Type B pancreatic cell (in vitro differentiated cells): ENCODE data around the gene SRD5A1. TPM values are rescaled to one million over a fixed set of nuclear protein-coding genes. Genes with fewer than 3 reads are reported as not detected.

Experiments
- DNase-seq: peaks from one replicate; pipeline ENCODE4 v3.0.0; 2021; ENCODE audit warnings: mixed read lengths; ENCODE audit not compliant: unreplicated experiment; ENCODE audit errors: extremely low spot score
- H3K27ac Mint-ChIP-seq: 2 replicates; pipeline ENCODE4 v1.8.0; 2021; ENCODE audit warnings: mild to moderate bottlenecking, mixed read lengths
- H3K27me3 Mint-ChIP-seq: 2 replicates; pipeline ENCODE4 v1.8.0; 2021; ENCODE audit warnings: mixed read lengths
- H3K36me3 Mint-ChIP-seq: 2 replicates; pipeline ENCODE4 v1.8.0; 2021; ENCODE audit warnings: mixed read lengths
- H3K4me1 Mint-ChIP-seq: one replicate; pipeline ENCODE4 v1.8.0; 2021; ENCODE audit warnings: mixed read lengths; ENCODE audit not compliant: unreplicated experiment
- H3K4me3 Mint-ChIP-seq: 2 replicates; pipeline ENCODE4 v1.8.0; 2021; ENCODE audit warnings: mild to moderate bottlenecking, mixed read lengths
- H3K9me3 Mint-ChIP-seq: 2 replicates; pipeline ENCODE4 v1.8.0; 2021; ENCODE audit warnings: mixed read lengths
- total RNA-seq: library from RNA; stranded (reverse); gene quantifications from 2 replicates; pipeline ENCODE4 v1.2.1, GENCODE V29; 2021; ENCODE audit warnings: low replicate concordance
- TF ChIP-seq, protein P1 (sequence below): fragments of 200-600 bp; sonication (generic); conservative IDR thresholded peaks from 2 replicates; pipeline ENCODE4 v1.5.0; 2021; ENCODE audit warnings: antibody characterized with exemption, mild to moderate bottlenecking

The SRD5A1 gene
- total RNA-seq, 1 donor from 2014 or later = 23.1 TPM

DNA sequence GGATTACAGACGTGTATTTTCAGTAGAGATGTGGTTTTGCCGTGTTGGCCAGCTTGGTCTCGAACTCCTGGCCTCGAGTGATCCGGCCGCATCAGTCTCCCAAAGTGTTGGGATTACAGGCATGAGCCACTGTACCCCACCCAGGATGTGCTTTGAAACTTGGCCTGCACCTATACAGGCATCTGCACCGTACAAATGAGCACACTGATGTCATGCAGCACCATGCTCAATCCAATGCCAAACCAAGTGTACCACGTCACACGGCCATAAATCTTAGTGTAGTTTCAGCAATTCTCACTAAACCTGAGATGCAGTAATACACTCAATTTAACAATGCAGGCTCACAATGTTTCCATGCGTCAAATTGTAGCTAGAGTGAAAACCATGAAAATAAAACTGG is 6.7 kb upstream of the SRD5A1 start:
- Mint-ChIP-seq H3K36me3 (peaks cover 49% of the 10 kb centered on the region), H3K9me3 (no peaks in the 10 kb centered on the region), H3K27me3 (no peaks in the 10 kb centered on the region), H3K4me1 (peaks cover 9% of the 10 kb centered on the region), H3K27ac (no peak overlapping the region), H3K4me3 (no peak overlapping the region)
- TF ChIP-seq, protein P1, sequence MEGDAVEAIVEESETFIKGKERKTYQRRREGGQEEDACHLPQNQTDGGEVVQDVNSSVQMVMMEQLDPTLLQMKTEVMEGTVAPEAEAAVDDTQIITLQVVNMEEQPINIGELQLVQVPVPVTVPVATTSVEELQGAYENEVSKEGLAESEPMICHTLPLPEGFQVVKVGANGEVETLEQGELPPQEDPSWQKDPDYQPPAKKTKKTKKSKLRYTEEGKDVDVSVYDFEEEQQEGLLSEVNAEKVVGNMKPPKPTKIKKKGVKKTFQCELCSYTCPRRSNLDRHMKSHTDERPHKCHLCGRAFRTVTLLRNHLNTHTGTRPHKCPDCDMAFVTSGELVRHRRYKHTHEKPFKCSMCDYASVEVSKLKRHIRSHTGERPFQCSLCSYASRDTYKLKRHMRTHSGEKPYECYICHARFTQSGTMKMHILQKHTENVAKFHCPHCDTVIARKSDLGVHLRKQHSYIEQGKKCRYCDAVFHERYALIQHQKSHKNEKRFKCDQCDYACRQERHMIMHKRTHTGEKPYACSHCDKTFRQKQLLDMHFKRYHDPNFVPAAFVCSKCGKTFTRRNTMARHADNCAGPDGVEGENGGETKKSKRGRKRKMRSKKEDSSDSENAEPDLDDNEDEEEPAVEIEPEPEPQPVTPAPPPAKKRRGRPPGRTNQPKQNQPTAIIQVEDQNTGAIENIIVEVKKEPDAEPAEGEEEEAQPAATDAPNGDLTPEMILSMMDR = no peak
- DNase-seq = no peak

DNA sequence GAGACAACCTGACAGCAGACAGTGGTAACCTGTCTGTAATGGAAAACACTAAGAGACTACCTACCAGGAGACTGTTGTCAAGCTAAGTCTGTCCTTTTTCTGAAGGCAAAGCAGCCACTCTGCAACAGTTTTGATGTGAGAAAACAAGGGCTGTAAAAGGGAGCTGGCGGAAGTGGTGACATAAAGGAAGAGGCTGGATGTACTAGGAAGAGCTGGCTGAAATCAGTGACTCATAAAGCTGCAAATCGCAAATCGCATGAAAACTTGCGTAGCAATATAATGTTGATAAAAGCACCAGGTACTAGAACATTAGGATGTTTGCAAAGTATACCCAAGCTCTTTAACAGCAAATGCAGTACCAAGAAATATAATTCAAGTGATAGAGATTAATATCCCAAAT is 1.8 kb upstream of the SRD5A1 start:
- H3K4me3 Mint-ChIP-seq = peak overlapping the region; percentile 100
- TF ChIP-seq, protein P1 = no peak
- no peaks in the 10 kb centered on the region for H3K27me3 Mint-ChIP-seq
- H3K36me3 Mint-ChIP-seq = peaks cover 26% of the 10 kb centered on the region
- peak overlapping the region; percentile 96 for H3K27ac Mint-ChIP-seq
- peaks cover 21% of the 10 kb centered on the region for H3K4me1 Mint-ChIP-seq
- no peak for DNase-seq
- no peaks in the 10 kb centered on the region for H3K9me3 Mint-ChIP-seq

DNA sequence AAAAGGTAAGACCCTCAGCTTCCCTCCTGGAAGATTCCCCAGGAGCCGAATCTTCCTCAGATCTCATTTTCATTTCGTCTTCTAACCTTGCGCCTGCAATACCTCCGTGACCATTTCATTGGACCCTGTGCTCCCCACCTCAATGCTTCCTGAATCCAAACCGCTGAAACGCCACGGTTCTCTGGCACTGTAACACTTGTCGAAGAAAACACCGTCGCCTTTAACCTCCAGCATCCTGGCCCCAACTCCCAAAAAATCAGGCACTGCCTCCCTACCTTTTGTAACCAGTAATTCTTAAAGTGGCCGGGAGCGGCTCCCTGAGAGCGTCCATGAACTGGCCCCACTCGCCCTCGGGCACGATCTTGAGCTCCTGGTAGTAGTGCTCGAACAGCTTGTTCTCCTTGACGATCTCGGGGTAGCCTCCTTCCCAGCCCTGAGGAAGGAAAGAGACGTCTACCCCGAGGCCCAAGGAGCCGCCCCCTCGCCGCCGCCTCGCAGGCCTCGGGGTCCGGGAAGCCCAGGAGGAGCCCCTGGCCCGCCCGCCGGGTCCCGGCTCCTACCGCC is 834 bp upstream of the SRD5A1 start:
- H3K9me3 Mint-ChIP-seq = no peaks in the 10 kb centered on the region
- peak; percentile 72 for DNase-seq
- peaks cover 28% of the 10 kb centered on the region for H3K4me1 Mint-ChIP-seq
- peak overlapping the region; percentile 96 for H3K27ac Mint-ChIP-seq
- no peaks in the 10 kb centered on the region for H3K27me3 Mint-ChIP-seq
- peaks cover 28% of the 10 kb centered on the region for H3K36me3 Mint-ChIP-seq
- TF ChIP-seq, protein P1 = peak; percentile 31
- peak overlapping the region; percentile 100 for H3K4me3 Mint-ChIP-seq

DNA sequence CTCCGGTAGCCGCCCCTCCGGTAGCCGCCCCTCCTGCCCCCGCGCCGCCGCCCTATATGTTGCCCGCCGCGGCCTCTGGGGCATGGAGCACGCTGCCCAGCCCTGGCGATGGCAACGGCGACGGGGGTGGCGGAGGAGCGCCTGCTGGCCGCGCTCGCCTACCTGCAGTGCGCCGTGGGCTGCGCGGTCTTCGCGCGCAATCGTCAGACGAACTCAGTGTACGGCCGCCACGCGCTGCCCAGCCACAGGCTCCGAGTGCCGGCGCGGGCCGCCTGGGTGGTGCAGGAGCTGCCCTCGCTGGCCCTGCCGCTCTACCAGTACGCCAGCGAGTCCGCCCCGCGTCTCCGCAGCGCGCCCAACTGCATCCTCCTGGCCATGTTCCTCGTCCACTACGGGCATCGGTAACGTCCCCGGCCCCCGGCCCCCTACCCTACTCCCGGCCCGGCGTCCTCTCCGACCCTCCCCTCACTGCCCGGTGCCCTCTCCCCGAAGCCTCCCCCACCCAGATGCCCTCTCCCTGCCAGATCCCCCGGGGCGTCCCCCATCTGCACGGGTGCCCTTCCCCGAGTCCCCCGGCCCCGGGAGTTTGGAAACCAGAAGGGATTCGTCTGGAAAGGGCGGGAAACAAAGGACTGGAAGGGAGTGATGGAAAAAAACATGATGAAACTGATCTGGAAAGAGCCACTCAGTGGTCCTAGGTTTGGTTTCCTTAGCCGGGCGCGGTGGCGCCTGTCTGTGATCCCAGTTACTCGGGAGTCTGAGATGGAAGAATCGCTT is 417 bp downstream of the SRD5A1 start:
- no peaks in the 10 kb centered on the region for H3K27me3 Mint-ChIP-seq
- peaks cover 28% of the 10 kb centered on the region for H3K36me3 Mint-ChIP-seq
- peak overlapping the region; percentile 100 for H3K4me3 Mint-ChIP-seq
- TF ChIP-seq, protein P1 = peak; percentile 27
- peak; percentile 76 for DNase-seq
- H3K4me1 Mint-ChIP-seq = peaks cover 29% of the 10 kb centered on the region
- peak overlapping the region; percentile 72 for H3K27ac Mint-ChIP-seq
- H3K9me3 Mint-ChIP-seq = no peaks in the 10 kb centered on the region

DNA sequence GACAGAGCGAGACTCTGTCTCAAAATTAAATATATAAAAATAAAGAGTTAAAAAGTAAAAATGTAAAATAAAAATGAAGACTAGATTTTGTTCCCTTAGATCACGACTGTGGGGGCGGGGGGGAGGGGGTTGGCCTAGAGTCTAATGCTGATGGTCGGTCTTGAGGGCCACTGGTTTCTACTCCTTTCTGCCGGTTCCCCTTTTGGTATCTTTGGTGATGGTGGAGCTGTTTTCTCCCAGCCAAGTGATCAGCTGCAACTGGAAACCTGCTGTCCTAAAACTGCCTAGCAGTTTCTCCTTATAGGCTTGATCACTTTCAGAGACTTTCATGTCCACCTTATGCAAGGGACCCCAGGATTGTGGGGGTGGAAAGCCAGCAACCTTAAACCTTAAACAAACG is 1.1 kb downstream of the SRD5A1 start:
- TF ChIP-seq, protein P1 = no peak
- no peak for DNase-seq
- peaks cover 29% of the 10 kb centered on the region for H3K4me1 Mint-ChIP-seq
- H3K36me3 Mint-ChIP-seq = peaks cover 26% of the 10 kb centered on the region
- H3K27ac Mint-ChIP-seq = peak overlapping the region; percentile 72
- peak overlapping the region; percentile 100 for H3K4me3 Mint-ChIP-seq
- no peaks in the 10 kb centered on the region for H3K9me3 Mint-ChIP-seq
- no peaks in the 10 kb centered on the region for H3K27me3 Mint-ChIP-seq
